GM23248 (cell line): ENCODE data around the gene B3GNT5.

Source experiments
- EZH2 ChIP-seq: fragments of 200-600 bp; sonication (generic); IDR thresholded peaks from 2 replicates; pipeline ENCODE4 v1.6.1; 2018; ENCODE audit warnings: antibody characterized with exemption, mild to moderate bottlenecking; ENCODE audit not compliant: insufficient read depth, poor library complexity, severe bottlenecking
- EZH2phosphoT487 ChIP-seq: fragments of 200-600 bp; sonication (generic); IDR thresholded peaks from 2 replicates; pipeline ENCODE4 v1.6.1; 2018; ENCODE audit warnings: antibody characterized with exemption, moderate library complexity, mild to moderate bottlenecking, low read depth; ENCODE audit not compliant: insufficient read depth

DNA sequence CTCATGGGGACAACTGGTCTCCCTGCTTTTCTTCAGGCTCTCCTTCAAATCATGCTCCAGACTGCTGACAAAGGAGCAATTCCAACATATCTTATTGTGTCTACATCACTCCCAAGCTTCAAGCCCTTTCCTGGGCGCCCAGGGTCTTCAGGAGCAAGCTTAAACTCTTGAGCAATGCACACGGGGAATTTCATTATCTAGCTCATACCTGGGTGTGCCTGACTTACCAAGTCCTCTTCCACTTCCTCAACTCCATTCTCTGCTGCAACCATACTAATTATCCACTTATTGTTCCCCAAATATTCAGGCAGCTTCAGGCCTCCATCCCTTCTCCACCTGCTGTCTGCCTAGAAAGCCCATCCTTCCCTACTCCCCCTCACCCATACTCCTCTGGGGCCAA is 50.6 kb downstream of the B3GNT5 start:
- no peak for TF ChIP-seq EZH2phosphoT487
- TF ChIP-seq EZH2 = no peak
